ENCODE results near the gene ZNF354C.

ZNF354C gene

GRCh38 chr5:179115307-179115706, 55.1 kb downstream of the ZNF354C start:
- no peak overlapping the region for H3K4me3 ChIP-seq (ENCODE audit: low read depth, low read length)
- DNase-seq (ENCODE audit: low read depth), result no peak
- no peak for TF ChIP-seq MAX (IDR thresholded peaks at IDR 0.05; ENCODE audit: low read depth, low read length)
- TF ChIP-seq CTCF (IDR thresholded peaks at IDR 0.05; ENCODE audit: low read depth, low read length), result no peak
- TF ChIP-seq MYC (IDR thresholded peaks at IDR 0.05; ENCODE audit: low read depth, low read length), result no peak
- TF ChIP-seq POLR2A (IDR thresholded peaks at IDR 0.05; ENCODE audit: extremely low read depth, insufficient read length), result no peak

- DNase-seq (ENCODE audit: low read depth), result no peak
- TF ChIP-seq POLR2A (IDR thresholded peaks at IDR 0.05; ENCODE audit: extremely low read depth, insufficient read length), result no peak
- TF ChIP-seq MYC (IDR thresholded peaks at IDR 0.05; ENCODE audit: low read depth, low read length), result no peak
- TF ChIP-seq MAX (IDR thresholded peaks at IDR 0.05; ENCODE audit: low read depth, low read length), result no peak
- TF ChIP-seq CTCF (IDR thresholded peaks at IDR 0.05; ENCODE audit: low read depth, low read length), result no peak
- H3K4me3 ChIP-seq (ENCODE audit: low read depth, low read length), result no peak overlapping the region
Observed at GRCh38 chr5:179115845-179116524, 55.8 kb downstream of the ZNF354C start.

GRCh38 chr5:179118338-179118737, 58.2 kb downstream of the ZNF354C start:
- no peak overlapping the region for H3K4me3 ChIP-seq (ENCODE audit: low read depth, low read length)
- TF ChIP-seq CTCF (IDR thresholded peaks at IDR 0.05; ENCODE audit: low read depth, low read length) (no peak), POLR2A (IDR thresholded peaks at IDR 0.05; ENCODE audit: extremely low read depth, insufficient read length) (no peak), MYC (IDR thresholded peaks at IDR 0.05; ENCODE audit: low read depth, low read length) (no peak), MAX (IDR thresholded peaks at IDR 0.05; ENCODE audit: low read depth, low read length) (no peak)
- DNase-seq (ENCODE audit: low read depth), result no peak

GRCh38 chr5:179118756-179119414, 58.7 kb downstream of the ZNF354C start:
- TF ChIP-seq MAX (IDR thresholded peaks at IDR 0.05; ENCODE audit: low read depth, low read length) (no peak), CTCF (IDR thresholded peaks at IDR 0.05; ENCODE audit: low read depth, low read length) (no peak), MYC (IDR thresholded peaks at IDR 0.05; ENCODE audit: low read depth, low read length) (no peak), POLR2A (IDR thresholded peaks at IDR 0.05; ENCODE audit: extremely low read depth, insufficient read length) (no peak)
- no peak for DNase-seq (ENCODE audit: low read depth)
- no peak overlapping the region for H3K4me3 ChIP-seq (ENCODE audit: low read depth, low read length)

GRCh38 chr5:179119415-179120170, 59.4 kb downstream of the ZNF354C start:
- TF ChIP-seq MYC (IDR thresholded peaks at IDR 0.05; ENCODE audit: low read depth, low read length), result no peak
- no peak for TF ChIP-seq MAX (IDR thresholded peaks at IDR 0.05; ENCODE audit: low read depth, low read length)
- TF ChIP-seq CTCF (IDR thresholded peaks at IDR 0.05; ENCODE audit: low read depth, low read length), result no peak
- DNase-seq (ENCODE audit: low read depth), result no peak

More at GRCh38 chr5:179119415-179120170, 59.4 kb downstream of the ZNF354C start:
- no peak overlapping the region for H3K4me3 ChIP-seq (ENCODE audit: low read depth, low read length)

Data from NB4 (cell line).